UCSD-AML1 (cell line): ENCODE data around the gene SIGLEC10.
"Not testable (repeated sequence)": the region's sequence is repeated elsewhere in the genome, so short reads cannot be mapped to it uniquely, and the experiment has no call there.

Experiments
- DNase-seq: peaks from one replicate; lab custom pipeline; 2025; ENCODE audit not compliant: unreplicated experiment; lab: John Stamatoyannopoulos, UW

Gene SIGLEC10

GRCh38 chr19:51440052-51440451 lies 22.6 kb upstream of the SIGLEC10 start:
- DNase-seq: no peak

- no peak for DNase-seq
Observed at GRCh38 chr19:51439021-51439465, 21.6 kb upstream of the SIGLEC10 start.

- DNase-seq: no peak
Observed at GRCh38 chr19:51434456-51434855, 17.0 kb upstream of the SIGLEC10 start.

DNA sequence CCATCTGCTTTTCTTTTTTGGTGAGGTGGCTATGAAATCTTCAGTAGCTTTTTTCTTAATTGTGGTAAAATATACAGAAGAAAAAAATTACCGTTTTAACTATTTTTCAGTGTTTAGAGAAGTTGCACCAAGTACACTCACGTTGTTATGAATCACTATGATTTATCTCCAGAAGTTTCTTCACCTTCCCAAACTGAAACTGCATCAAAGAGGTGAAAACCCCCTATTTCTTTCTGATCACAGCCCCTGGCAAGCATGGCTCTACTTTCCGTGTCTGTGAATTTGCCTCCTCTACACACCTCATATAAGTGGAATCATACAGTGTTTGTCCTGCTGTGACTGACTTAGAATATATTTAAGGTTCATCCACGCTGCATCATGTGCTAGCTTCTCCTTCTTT lies 15.6 kb upstream of the SIGLEC10 start:
- DNase-seq: no peak

DNA sequence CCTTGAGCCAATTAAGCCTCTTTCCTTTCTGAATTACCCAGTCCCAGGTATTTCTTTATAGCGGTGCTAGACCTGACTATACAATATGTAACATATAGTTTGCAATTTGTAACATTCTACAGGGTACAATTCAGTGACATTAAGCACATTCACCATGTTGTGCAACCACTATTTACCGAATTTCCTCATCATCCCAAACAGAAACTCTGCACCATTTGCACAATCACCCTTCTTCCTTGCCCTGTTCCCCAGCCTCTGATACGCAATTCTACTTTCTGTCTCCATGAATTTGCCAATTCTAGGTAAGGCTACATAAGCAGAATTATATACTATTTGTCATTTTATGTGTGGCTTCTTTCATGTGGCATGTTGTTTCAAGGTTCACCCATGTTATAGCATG lies 13.7 kb upstream of the SIGLEC10 start:
- DNase-seq: no peak

GRCh38 chr19:51430221-51430620 lies 12.8 kb upstream of the SIGLEC10 start:
- no peak for DNase-seq

- DNase-seq: no peak
Observed at GRCh38 chr19:51427201-51427600, 9.8 kb upstream of the SIGLEC10 start.

- peak; percentile 90 for DNase-seq
Observed at GRCh38 chr19:51422053-51422448, 4.6 kb upstream of the SIGLEC10 start.

DNA sequence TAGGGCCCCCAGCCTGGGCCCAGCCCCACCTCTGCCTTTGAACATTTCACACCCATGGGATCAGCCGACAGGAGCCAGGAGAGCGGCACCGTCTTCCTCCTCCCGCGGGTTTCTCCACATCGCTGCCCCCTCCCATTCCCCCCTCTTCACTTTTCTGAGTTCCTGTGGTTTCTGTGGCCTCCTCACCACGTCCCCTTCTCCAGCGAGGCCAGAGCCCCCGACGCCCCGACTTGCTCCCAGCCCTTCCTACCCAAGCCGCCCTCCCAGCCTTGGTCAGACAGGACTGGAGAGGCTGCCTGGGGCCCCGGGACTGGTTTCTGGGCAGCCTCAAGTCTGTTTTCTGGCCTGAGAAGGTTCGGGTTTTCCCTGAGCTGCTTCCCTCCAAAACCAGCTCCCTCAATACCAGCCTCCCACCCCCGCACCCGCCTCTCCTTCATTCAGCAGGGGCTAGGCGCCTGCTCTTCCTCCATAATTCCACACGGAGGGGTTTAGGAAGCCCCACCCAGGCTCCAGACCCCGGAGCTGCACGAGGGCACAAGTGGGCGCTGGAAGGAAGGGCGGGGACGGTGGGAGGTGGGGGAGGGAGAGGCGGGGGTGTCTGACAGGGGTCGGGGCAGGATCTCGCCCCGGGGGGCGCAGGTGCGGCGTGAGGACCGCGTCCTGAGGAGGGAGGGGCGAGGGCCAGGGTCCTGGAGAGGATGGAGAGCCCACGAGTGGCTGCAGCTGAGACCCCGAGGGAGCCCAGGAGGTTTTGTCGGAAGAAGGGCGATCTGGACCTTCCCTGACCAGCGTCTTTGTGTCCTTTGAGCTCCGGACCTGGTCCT lies 4.0 kb upstream of the SIGLEC10 start:
- no peak for DNase-seq

DNA sequence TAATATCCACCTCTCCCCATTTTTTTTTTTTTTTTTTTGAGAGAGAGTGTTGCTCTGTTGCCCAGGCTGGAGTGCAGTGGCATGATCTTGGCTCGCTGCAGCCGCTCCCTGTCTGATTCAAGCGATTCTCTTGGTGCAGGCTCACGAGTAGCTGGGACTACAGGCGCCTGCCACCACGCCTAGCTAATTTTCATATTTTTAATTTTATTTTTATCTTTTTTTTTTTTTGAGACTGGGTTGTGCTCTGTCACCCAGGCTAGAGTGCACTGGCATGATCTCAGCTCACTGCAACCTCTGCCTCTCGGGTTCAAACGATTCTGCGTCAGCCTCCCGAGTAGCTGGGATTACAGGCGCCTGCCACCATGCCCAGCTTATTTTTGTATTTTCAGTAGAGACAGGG lies 3.1 kb upstream of the SIGLEC10 start:
- not testable (repeated sequence) for DNase-seq

- no peak for DNase-seq
Observed at GRCh38 chr19:51418707-51419106, 1.3 kb upstream of the SIGLEC10 start.

GRCh38 chr19:51417810-51418157 lies 342 bp upstream of the SIGLEC10 start:
- no peak for DNase-seq

DNA sequence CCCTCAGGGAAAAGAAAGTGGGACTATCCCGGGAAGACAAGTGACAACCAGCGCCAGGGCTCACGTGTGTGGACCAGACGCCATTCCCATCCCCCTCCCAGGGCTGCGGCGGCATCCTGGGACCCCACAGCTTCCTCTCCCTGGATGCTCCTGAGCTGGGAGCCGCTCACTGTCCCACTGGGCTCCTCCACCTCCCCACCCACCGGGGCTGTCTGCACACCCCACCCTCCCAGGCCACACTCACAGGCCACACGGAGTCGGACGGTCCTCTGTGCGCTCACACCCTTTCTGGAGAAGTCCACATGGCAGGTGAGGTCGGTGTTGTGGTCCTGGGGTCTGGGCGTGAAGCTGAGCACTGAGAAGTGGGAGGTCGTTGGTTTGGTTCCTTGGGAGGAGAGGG lies 1.0 kb downstream of the SIGLEC10 start:
- not testable (repeated sequence) for DNase-seq

DNA sequence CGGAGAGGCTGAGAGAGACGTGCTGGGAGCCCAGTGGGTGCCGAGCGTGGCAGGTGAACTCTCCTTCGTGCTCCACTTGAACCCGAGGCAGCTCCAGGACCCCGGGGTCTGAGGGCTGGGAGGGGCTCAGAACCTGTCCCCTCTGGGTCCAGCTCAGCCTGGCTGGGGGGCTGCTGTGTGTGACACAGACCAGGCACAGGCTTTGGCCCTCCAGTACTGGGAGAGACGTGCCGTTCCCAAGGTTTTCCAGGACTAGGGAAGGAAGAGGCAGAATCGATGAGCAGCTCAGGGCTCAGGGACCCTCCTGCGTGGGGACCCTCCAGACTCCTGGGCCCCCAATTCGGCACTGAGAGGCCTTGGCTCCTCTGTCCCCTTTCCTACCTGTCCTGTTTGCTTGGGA lies 2.3 kb downstream of the SIGLEC10 start:
- no peak for DNase-seq

DNA sequence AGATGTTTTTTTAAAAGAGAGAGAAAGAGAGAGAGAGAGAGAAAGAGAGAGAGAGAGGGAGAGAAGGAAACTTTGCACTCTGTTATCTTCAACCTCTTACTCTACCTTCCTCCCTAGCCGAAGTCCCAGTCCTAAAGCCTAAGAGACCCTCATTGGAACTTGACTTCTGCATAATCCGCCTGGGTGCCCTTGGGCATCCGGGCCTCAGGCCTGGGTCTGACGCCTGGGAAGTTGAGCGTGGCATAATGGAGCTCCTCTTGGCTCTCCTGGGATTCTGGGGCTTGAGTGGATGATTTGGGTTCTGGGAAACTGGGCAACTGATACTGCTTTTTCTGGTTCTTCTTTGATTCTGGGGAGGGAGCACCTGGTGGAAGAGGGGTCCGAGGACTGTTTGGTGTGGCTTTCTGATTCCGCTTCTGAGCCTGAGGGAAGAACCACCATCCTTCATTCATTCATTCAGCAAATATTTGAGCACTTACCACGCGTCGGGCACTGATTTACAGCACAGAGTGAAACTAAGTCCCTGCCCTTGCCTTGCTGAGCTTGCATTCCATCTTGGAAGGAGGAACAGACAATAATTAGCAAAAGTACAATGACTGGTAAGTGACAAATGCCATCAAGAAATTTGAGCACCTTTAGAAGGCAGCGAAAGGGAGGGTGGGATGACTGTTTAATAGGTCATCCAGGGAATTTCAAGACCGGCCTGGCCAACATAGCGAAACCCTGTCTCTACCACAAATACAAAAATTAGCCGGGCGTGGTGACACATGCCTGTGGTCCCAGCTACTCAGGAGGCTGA lies 6.3 kb downstream of the SIGLEC10 start:
- no peak for DNase-seq

GRCh38 chr19:51407511-51408131 lies 9.8 kb downstream of the SIGLEC10 start:
- DNase-seq: peak; percentile 50

DNA sequence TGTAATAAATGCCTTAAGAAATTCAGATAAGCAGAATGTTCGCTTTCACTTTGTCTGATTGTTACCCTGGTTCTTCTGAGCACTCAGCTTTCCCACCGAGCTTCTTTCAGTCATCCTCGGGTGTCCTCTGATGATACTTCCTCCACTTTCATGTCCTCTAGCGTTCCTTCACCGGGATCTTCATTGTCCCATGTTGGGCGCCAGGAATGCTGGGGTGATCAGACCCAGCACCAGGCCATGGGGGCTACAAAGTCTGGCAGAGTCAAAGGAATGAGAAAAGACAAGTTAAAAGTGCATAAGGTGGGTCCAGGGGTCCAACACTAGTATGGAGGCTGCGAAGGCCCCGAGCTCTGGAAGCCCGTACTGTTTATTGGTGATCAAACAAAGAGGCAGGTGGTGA lies 15.3 kb downstream of the SIGLEC10 start:
- DNase-seq: no peak

GRCh38 chr19:51399936-51400335 lies 17.5 kb downstream of the SIGLEC10 start:
- DNase-seq: not testable (repeated sequence)

- no peak for DNase-seq
Observed at GRCh38 chr19:51399231-51399630, 18.2 kb downstream of the SIGLEC10 start.

GRCh38 chr19:51398096-51398704 lies 19.2 kb downstream of the SIGLEC10 start:
- no peak for DNase-seq

DNA sequence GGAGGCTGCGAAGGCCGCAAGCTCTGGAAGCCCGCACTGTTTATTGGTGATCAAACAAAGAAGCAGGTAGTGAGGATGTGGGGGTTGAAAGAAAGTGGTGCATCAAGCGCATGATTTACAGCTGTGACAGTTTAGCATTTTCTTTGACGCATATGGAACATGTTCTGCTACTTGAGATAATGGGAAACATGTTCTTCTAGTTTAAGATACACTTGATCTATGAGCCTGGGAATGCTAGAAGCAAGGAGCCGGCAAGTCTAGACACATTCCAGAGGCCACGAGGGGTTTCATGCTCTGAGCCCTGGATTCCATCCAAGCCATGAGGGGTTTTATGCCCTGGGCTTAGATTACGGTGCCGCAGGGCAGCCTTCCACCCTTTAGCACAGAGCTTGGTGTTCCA lies 20.0 kb downstream of the SIGLEC10 start:
- not testable (repeated sequence) for DNase-seq
